ENCODE measurements around the gene NUP107. TPM values are rescaled to one million over a fixed set of nuclear protein-coding genes. Genes with fewer than 3 reads are reported as not detected.

Gene NUP107
- total RNA-seq, 1 experiment from 2014 or later: 132 TPM

GRCh38 chr12:68767191-68767590 lies 80.4 kb downstream of the NUP107 start (continued):
- TF ChIP-seq STAT6 (CRISPR knock-in tag; conservative IDR thresholded peaks at IDR 0.05; ENCODE audit: low read depth) (no peak), FOXP1 (CRISPR knock-in tag; IDR thresholded peaks at IDR 0.05; ENCODE audit: borderline replicate concordance) (no peak)

- TF ChIP-seq ZNF671 (CRISPR knock-in tag; IDR thresholded peaks at IDR 0.05) (no peak), ZNF219 (CRISPR knock-in tag; IDR thresholded peaks at IDR 0.05; ENCODE audit: borderline replicate concordance) (no peak), ZBTB21 (CRISPR knock-in tag; IDR thresholded peaks at IDR 0.05; ENCODE audit: borderline replicate concordance) (no peak), ZNF416 (CRISPR knock-in tag; IDR thresholded peaks at IDR 0.05) (no peak), ZNF263 (CRISPR knock-in tag; IDR thresholded peaks at IDR 0.05; ENCODE audit: low read depth) (no peak)
- no peak overlapping the region for H3K4me3 Mint-ChIP-seq
- POLR2A ChIA-PET: no interaction called here
- no peak for DNase-seq (ENCODE audit: low spot score)
- H3K4me1 Mint-ChIP-seq: no peaks in the 10 kb centered on the region
- CTCF ChIA-PET: no interaction called here
- peaks cover 13% of the 10 kb centered on the region for H3K36me3 Mint-ChIP-seq
- no peak overlapping the region for H3K27ac Mint-ChIP-seq
- no peak for ATAC-seq
- no peaks in the 10 kb centered on the region for H3K27me3 Mint-ChIP-seq (ENCODE audit: low read depth)
- H3K9me3 Mint-ChIP-seq: no peaks in the 10 kb centered on the region
These were observed 81.7 kb downstream of the NUP107 start for GRCh38 chr12:68768431-68768939.

- TF ChIP-seq ZNF425 (CRISPR knock-in tag; conservative IDR thresholded peaks at IDR 0.05) (no peak), TEAD1 (CRISPR knock-in tag; IDR thresholded peaks at IDR 0.05) (no peak), ZNF317 (CRISPR knock-in tag; IDR thresholded peaks at IDR 0.05; ENCODE audit: borderline replicate concordance, low read depth) (no peak)
These were observed 83.2 kb downstream of the NUP107 start for GRCh38 chr12:68769941-68770340.

GRCh38 chr12:68771223-68771925 lies 84.6 kb downstream of the NUP107 start:
- no peak for DNase-seq (ENCODE audit: low spot score)
- H3K9me3 Mint-ChIP-seq: no peaks in the 10 kb centered on the region
- no peak for ATAC-seq
- H3K27me3 Mint-ChIP-seq (ENCODE audit: low read depth): no peaks in the 10 kb centered on the region
- CTCF ChIA-PET: no interaction called here
- no peak overlapping the region for H3K4me3 Mint-ChIP-seq
- H3K36me3 Mint-ChIP-seq: 0 out of 2 replicates have a peak, but pooled peaks cover 2% of the 10 kb centered on the region
- POLR2A ChIA-PET: interaction anchor here (1.7 kb wide), 1 partner anchor 25 kb away, joined by 5 read pairs; the partner anchor contains the start of gene SLC35E3
- no peaks in the 10 kb centered on the region for H3K4me1 Mint-ChIP-seq
- no peak for TF ChIP-seq IRF1 (CRISPR knock-in tag; IDR thresholded peaks at IDR 0.05)
- TF ChIP-seq GRHL2 (CRISPR knock-in tag; IDR thresholded peaks at IDR 0.05; ENCODE audit: insufficient replicate concordance, severe bottlenecking): no peak
- TF ChIP-seq GABPB1 (CRISPR knock-in tag; IDR thresholded peaks at IDR 0.05): no peak
- TF ChIP-seq E2F5 (CRISPR knock-in tag; IDR thresholded peaks at IDR 0.05): no peak
- TF ChIP-seq TP53 (CRISPR knock-in tag; IDR thresholded peaks at IDR 0.05): no peak
- TF ChIP-seq ZNF396 (CRISPR knock-in tag; IDR thresholded peaks at IDR 0.05; ENCODE audit: borderline replicate concordance): no peak
- no peak for TF ChIP-seq ZNF423 (CRISPR knock-in tag; IDR thresholded peaks at IDR 0.05)
- TF ChIP-seq TCF7 (CRISPR knock-in tag; IDR thresholded peaks at IDR 0.05; ENCODE audit: low read depth): no peak
- TF ChIP-seq CREM (CRISPR knock-in tag; IDR thresholded peaks at IDR 0.05): no peak
- no peak for TF ChIP-seq NR1H2 (CRISPR knock-in tag; IDR thresholded peaks at IDR 0.05)
- TF ChIP-seq NR2C2 (CRISPR knock-in tag; IDR thresholded peaks at IDR 0.05): no peak
- TF ChIP-seq PRRX2 (CRISPR knock-in tag; IDR thresholded peaks at IDR 0.05): no peak
- no peak for TF ChIP-seq USF1 (CRISPR knock-in tag; IDR thresholded peaks at IDR 0.05)
- TF ChIP-seq NFATC4 (CRISPR knock-in tag; IDR thresholded peaks at IDR 0.05): no peak
- H3K27ac Mint-ChIP-seq: no peak overlapping the region

More at GRCh38 chr12:68769941-68770340, 83.2 kb downstream of the NUP107 start:
- no peak overlapping the region for H3K27ac Mint-ChIP-seq
- no peaks in the 10 kb centered on the region for H3K4me1 Mint-ChIP-seq
- no peak overlapping the region for H3K4me3 Mint-ChIP-seq
- no peak for DNase-seq (ENCODE audit: low spot score)
- no peaks in the 10 kb centered on the region for H3K9me3 Mint-ChIP-seq
- CTCF ChIA-PET: interaction anchor here (0.6 kb wide), 1 partner anchor 38 kb away, joined by 3 read pairs; the partner anchor contains the start of gene MDM2
- peaks cover 2% of the 10 kb centered on the region; the same call in 1 of the 2 replicates for H3K36me3 Mint-ChIP-seq
- POLR2A ChIA-PET: no interaction called here
- ATAC-seq: no peak
- no peaks in the 10 kb centered on the region for H3K27me3 Mint-ChIP-seq (ENCODE audit: low read depth)
